HG03097 (cell line): ENCODE results near the gene OBP2A.

ENCODE experiments used
- ATAC-seq: cut with Tn5 transposase; IDR thresholded peaks from one replicate; pipeline ENCODE4 v1.9.1; 2021; ENCODE audit not compliant: unreplicated experiment, low FRiP score

The OBP2A gene

DNA sequence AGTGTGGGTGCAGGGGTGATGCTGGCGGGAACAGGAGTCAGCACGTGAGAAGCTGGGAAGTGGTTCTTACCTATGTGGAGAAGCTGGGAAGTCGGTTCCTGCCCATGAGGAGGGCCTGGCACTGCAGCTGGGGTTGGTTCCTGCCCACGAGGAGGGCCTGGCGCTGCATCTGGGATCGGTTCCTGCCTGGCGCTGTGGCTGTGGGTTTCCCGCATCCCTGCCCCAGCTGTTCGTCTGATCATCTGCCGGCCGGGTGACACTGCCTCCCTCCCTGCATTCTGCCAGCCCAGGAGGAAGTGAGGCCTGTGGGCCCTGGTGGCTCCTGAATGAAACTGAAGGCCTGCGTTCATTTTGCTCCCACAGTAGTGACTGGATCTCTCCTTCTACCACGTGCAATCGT lies 5.1 kb downstream of the OBP2A start:
- no peak for ATAC-seq

DNA sequence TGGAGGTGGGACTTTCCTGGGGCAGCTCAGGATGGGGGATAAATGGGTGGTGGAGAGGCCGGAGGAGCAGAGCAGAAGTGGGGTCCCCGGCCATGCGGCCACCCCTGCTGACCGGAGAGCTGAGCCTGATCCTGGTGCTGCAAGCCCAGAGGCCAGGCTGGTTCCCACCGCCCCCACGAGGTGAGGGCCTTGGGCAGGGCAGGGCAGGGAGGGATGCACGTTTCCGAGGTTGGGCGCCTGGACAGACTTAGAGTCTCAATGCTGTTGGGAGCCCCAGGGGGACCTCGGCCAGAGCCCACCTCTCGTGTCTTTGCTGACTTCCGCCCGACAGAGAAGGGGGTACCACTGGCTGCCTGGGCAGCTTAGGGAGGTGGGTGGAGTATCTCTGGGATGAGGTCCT lies 5.5 kb downstream of the OBP2A start:
- no peak for ATAC-seq

DNA sequence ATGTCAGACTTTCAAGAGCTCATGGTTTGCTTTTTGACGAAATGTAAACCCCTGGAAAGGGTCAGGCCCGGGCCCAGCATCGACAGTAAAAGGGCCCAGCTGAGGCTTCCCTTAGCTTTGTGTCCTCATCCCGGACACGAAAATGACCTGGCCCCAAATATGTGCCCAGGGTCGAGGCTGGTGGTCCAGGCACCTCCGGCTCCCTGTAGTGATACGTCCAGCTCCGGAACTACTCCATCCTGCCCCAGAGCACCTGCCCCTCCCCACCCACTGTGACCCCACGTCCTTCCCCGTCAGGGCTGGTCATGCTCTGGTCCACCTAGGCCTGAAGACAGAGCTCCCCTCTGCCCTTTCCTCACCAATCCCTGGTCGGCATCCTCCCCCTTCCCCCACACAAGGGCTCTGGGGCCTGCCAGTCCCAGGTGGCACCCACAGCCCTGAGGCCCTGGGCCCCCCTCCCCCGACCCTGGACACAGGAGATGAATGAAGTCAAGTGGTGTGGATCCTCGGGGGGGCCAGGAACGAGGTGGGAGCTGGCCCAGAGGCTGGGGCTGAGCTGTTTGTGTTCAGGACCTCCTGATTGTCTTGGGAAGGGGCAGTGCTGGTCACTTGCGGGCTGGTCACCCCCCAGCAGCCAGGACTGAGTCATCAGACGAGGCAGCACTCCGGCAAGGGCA lies 6.2 kb downstream of the OBP2A start:
- no peak for ATAC-seq

DNA sequence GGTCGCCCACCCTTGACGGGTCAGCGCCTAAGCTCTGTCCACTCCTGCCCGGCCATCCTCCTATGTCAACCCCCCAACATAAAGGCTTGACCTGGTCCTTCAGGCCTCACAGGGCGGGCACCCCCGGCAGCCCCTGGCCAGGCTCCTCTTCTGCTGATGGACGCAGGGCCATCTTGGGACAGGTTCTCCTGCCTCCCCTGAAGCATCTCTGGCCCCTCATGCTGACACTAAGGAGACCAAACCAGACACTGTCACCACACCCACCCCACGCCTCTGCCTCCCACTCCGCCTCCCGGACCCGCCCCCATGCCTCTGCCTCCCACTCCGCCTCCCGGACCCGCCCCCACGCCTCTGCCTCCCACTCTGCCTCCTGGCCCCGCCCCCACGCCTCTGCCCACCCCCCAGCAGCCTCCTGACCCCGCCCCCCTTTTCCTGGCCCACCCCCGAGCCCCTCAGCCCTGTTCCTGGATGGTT lies 6.8 kb downstream of the OBP2A start:
- ATAC-seq: no peak

DNA sequence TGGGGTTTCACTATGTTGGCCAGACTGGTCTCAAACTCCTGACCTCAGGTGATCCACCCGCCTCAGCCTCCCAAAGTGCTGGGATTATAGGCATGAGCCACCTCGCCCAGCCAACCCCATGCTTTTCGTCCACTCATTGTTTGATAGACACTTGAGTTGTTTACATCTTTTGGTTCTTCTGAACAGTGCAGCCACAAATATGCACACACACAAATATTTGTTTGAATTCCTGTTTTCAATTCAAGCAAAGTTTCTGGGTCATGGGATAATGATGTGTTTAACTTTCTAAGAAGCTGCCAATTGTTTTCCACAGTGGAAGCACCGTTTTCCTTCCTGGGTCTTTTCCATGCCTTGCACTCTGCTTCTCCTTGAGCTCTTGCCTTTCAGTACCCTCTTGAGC lies 8.8 kb downstream of the OBP2A start:
- no peak for ATAC-seq

DNA sequence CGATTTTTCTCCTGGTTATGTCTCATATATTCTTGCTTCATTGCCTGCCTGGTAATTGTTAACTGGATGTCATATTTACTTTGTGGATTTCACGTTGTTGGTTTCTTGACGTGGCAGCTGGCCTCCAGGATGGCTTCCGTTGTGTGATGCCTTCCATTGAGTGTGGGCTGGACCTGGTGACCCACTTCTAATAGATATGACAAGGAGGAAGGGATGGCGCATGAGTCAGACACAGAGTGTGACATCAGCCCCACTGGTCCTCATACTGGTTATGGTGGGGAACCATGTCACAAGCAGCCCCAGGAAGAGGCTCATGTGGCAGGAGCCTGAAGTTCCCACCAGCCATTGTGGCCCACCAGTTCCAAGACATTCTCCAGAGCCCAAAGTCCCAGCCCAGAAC lies 9.3 kb downstream of the OBP2A start:
- ATAC-seq: no peak

DNA sequence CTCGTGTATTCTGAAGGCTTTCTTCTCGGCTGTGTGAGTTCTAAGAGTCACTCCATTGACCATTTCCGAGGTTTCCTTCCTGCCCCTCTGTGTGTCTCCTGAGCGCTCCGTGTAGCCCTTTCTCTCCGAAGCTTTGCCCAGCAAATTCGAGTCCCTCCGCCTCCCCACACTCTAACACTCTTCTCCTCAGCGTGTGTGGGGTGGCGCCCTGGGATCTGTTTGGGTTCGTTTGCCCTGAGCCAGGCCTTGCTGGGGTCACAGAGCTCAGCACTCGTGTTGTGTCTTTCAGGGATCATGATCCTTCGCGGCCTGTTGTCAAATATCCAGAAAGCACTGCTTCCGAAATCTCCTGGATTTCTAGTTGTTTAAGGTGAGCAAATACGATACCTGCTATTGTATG lies 10.0 kb downstream of the OBP2A start:
- no peak for ATAC-seq

DNA sequence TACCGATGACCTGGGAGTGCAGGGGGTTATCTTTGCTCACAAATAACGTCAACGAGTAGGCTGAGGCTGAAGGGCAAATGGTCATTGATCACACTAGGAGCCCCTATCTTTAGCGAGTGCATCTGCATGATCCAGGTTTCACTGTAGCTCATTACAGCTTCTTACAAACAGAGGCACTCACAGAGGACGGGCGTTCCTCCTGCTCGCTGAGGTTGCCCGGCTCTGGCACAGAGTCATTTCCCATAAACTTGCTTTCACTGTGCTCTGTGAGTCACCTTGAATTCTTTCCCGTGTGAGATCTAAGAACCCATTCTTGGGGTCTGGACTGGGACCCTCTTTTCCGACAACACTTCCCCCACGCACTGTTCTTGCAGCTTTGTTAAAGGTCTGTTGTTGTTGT lies 13.7 kb downstream of the OBP2A start:
- no peak for ATAC-seq

DNA sequence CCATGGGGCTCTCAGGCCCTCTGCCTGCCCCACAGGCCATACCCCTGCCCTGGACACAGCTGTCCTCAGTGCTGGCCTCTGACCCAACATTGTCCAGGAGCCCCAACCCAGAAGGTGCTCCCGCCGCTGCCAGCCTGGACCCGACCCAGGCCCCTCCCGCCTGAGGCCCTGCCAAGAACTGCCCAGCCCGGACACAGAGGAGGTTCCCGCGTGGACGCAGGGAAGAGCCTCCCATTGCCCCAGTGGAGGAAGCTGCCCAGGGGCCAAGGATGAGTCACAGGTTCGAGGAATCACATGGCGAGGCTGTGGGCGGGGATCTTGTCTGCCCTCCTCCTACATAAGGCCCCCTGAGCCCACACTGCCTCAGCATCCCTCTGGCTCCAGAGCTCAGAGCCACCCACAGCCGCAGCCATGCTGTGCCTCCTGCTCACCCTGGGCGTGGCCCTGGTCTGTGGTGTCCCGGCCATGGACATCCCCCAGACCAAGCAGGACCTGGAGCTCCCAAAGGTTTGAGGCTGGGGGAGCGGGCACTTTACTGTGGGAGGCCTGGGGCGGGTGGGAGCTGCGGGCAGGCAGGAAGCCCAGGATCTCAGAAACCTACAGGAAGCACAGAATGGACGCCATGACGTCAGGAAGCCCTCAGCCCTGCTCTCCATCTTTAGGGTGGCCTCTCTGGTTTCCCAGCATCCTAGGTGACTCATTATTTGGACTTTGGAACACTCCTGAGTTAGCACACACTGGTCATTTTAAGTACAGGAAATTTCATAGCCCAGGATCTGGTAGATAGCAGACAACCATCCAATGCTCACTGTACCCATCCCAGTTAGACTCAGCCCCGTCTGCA lies 15.7 kb downstream of the OBP2A start, which contains the start of gene PAEP:
Gene PAEP, plus strand, starts transcription at position 366 of the 844 bp plus-strand sequence.
- no peak for ATAC-seq

DNA sequence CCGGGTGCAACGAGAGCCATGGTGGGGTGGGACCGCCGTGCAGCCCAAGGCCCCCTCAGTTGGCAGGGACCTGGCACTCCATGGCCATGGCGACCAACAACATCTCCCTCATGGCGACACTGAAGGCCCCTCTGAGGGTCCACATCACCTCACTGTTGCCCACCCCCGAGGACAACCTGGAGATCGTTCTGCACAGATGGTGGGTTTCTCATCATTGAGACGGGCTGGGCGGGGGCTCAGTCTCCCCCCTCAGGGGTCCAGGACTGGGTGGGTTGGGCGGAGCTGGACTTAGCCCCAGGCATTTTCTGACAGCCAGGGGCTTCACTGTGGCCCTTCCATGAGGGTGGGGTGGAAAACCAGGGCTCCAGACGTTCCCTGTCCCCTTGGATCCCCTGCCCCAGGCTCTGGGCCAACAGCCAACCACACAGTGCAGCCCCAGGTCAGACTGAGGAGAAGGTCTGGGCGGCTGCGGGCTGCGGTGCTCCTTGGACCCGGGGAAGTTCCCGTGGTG lies 16.4 kb downstream of the OBP2A start:
- no peak for ATAC-seq

DNA sequence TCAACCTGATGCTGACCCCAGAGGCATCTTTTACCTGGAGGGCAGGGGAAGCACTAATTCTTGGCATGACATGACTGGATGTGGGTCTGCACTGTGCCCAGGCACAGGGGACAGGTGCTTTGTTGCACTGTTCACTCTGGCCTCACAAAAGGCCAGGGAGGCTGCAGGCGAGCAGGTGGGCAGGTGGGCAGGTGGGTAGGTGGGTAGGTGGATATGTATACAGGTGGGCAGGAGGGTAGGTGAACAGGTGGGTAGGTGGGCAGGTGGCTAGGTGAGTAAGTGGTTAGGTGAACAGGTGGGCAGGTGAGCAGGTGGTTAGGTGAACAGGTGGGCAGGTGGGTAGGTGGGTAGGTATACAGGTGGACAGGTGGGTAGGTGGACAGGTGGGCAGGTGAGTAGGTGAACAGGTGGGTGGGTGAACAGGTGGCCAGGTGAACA lies 17.1 kb downstream of the OBP2A start:
- ATAC-seq: no peak

DNA sequence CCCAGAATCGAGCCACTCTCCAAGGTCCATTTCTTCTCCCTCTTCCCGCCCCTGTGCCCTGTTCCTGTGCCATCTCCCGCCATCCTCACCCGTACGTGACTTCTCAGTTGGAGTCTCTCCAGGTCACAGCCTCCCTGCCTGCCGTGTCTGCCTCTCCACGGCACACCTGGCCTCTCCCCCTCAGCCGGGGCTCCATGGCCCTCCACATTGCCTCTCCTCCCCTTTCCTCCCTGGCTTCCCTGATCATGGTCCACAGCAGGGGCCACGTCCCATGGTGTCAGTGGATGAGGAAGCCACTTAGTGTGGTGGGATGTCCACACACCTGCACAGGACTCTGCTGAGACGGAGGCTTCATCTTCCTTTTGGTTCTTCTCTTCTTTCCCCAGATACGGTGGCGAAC lies 17.9 kb downstream of the OBP2A start:
- ATAC-seq: no peak

DNA sequence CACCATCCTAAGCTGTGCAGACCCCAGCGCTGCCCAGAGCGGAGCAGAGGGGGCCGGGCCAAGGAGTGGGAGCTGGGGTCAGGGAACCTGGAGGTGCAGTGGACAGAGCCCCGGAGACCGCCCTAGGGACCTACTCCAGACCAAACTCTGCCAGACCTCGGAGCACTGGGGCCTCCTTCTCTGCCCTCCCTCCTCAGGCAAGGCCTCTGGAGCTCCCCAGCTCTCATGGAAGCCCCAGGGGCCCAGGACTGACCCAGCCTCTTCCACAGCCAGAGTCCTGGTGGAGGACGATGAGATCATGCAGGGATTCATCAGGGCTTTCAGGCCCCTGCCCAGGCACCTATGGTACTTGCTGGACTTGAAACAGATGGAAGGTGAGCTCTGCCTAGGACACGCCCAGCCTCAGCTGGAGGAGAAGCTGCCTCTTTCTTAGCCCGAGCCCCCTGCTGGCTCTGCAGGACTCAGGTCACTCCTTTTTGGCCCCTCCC lies 19.3 kb downstream of the OBP2A start:
- ATAC-seq: no peak

DNA sequence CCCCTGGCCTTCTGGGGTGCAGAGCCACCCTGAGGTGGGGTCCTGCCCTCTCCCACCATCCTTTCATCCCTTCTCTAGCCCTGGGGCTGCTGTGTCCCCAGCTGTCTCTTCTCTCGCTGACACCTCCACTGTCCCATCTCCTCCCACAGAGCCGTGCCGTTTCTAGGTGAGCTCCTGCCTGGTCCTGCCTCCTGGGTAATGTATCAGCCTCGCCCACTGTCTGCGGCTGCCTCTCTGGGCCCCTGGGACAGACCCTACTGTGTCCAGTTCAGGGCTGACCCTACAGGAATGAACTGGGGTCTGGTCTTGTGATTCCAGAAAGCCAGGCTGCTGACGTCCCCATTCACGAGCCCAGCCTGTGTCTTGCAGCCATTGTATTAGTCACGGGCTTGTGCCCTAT lies 19.7 kb downstream of the OBP2A start:
- ATAC-seq: no peak

DNA sequence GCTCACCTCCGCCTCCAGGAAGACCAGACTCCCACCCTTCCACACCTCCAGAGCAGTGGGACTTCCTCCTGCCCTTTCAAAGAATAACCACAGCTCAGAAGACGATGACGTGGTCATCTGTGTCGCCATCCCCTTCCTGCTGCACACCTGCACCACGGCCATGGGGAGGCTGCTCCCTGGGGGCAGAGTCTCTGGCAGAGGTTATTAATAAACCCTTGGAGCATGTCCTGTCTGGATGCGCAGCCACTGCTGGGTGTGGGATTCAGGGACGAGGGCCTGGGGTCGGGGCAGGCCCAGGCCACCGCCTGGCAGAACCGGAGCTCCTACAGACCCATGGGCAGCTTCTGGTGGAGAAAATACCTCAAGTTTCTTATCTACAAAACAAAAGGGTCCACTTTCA lies 20.6 kb downstream of the OBP2A start:
- no peak for ATAC-seq

DNA sequence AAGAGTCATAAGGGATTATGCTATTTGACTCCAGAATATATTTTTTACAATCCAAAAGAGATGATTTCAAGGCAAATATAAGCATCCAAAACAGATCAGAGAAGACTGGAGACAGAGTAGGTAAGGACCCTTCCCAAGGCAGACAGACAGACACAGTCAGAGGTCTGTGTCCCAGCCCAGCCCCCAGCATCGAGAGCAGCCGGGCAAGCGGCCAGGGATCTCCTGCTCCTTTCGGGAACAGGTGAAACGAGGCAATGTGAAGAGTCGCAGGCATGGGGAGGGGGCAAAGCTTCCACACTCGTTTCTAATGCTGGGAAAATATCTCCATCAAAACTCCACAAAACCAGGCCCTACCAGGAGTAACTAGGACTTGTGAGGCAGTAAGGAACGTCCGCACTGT lies 21.4 kb downstream of the OBP2A start:
- ATAC-seq: no peak

DNA sequence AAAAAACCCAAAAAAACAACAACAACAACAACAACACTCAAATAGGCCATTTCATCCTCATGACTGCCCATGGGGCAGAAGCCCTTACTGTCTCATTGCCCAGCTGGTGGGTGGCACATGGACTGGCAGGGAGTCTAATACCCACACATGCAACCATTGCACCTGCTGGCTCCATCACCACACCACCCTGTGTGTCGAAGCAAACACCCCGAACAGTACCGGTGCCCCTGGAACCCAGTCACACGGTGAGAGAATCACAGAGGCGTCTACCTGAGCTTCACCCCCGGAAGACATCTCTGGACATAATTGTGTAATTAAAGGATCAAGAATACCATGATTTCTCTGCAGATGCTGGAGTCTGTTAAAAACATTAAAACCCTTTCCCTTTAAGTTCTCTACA lies 22.1 kb downstream of the OBP2A start:
- no peak for ATAC-seq

DNA sequence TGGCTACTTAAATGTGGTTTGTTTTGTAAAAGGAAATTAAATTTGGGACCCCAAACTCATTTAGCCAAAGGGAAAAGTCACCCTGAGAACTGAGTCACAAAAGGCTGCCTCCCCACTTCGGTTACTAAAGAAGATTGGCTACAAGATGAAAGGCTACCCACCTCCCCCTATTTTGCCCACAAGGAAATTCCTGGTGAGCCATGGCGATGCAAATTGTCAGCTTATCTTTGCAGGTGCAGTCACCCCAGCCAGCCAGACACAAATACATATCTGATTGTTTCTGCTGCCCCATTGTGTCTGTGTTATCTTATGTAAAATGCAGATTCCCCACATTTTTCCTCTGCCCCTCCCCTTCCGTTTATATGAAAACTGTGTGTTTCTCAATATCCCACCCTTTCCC lies 24.5 kb downstream of the OBP2A start:
- ATAC-seq: no peak

DNA sequence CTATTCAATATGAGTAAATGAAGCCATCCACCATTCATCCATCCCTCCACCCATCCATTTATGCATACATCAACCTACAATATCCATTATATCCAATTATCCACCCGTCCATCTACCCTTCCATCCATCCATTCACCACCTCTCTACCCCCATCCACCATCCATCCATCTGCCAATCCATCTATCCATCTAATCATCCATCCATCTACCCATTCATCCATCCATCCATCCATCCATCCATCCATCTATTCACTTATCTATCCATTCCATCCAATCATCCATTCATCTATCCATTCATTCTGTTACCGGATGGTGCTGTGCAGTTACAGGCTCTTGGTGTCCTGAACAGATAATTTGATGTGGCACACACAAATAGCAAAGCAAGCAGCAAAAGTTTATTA lies 26.3 kb downstream of the OBP2A start:
- no peak for ATAC-seq

DNA sequence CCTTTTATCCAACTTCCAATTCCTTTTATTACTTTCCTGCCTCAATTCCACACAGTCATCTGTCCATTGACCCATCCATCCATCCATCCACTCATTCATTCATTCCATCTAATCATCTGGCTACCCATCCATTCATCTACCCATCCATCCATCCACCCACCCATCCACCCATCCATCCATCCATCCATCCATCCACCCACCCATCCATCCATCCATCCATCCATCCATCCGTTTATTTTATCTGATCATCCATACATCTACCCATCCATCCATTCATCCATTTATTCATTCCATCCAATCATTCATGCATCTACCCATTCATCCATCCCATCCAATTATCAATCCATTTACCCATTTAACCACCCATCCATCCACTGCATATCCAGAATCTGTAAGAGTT lies 27.2 kb downstream of the OBP2A start:
- no peak for ATAC-seq

DNA sequence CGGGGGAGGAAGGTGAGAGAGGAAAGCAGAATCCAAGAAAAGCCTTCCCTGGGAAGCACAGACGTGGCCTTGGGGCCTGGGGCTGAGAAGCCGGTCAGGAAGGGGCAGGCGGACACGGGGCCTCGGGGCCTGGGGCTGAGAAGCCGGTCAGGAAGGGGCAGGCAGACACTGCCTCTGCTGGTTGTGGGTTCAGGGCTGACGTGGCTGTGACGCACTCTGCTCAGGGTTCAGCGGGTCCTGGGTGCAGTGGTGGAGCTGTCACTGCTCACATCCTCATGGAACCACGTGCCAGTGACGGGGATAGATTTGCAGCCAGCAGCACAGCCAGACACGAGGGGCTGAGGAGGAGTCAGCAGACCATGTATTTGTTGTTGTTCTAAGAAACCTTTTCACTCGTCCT lies 28.4 kb downstream of the OBP2A start:
- no peak for ATAC-seq

DNA sequence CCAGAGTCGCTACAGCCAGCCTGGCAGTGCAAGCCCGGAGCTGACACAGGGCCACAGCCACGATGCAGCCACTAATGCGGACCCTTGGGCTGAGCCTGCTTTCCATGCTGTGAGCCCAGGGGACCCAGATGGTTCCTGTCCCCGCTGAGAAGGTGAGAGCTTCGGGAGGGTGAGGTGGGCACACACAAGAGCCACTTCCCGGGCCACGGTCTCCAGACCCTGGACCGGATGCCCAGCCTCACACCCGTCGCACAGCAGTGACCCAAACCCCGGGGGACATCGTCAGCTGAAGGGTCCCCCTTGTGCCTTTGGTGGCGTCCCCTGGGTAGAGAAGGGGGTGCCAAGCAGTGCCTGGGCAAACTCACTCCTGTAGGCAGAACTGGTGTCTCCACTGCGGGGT lies 29.0 kb downstream of the OBP2A start:
- no peak for ATAC-seq
